Subcutaneous preadipocyte (primary cell): ENCODE results near the gene PCDHGB6. TPM values are rescaled to one million over a fixed set of nuclear protein-coding genes. Genes with fewer than 3 reads are reported as not detected.

ENCODE experiments used
- total RNA-seq: library from RNA; depleted of rRNA; stranded (reverse); fragments of >200 nt; gene quantifications from 2 replicates; pipeline ENCODE4 v1.2.3, GENCODE V29; 2012

Gene PCDHGB6
- total RNA-seq, 1 donor = 2.6 TPM

Other genes starting within 250 kb of the PCDHGB6 start
- 0.37 TPM in 1 of 2 replicates, not detected in the other for gene PCDHB7, start 235.4 kb upstream of the PCDHGB6 start, total RNA-seq
- gene PCDHB8, start 230.2 kb upstream of the PCDHGB6 start, total RNA-seq = under 0.01 TPM in 2 replicates
- 0.20 and 0.37 TPM in 2 replicates for gene PCDHB16, start 225.6 kb upstream of the PCDHGB6 start, total RNA-seq
- gene PCDHB9, start 220.9 kb upstream of the PCDHGB6 start, total RNA-seq = under 0.01 TPM in 2 replicates
- under 0.01 TPM in 2 replicates for gene PCDHB10, start 215.7 kb upstream of the PCDHGB6 start, total RNA-seq
- 0.37 TPM in 1 of 2 replicates, not detected in the other for gene PCDHB11, start 208.4 kb upstream of the PCDHGB6 start, total RNA-seq
- gene PCDHB12, start 199.3 kb upstream of the PCDHGB6 start, total RNA-seq = not detected in 2 replicates
- gene PCDHB13, start 194.1 kb upstream of the PCDHGB6 start, total RNA-seq = under 0.01 TPM in 2 replicates
- under 0.01 and 0.20 TPM in 2 replicates for gene PCDHB14, start 184.7 kb upstream of the PCDHGB6 start, total RNA-seq
- gene PCDHB15, start 162.6 kb upstream of the PCDHGB6 start, total RNA-seq = under 0.01 TPM in 1 of 2 replicates, not detected in the other
- gene SLC25A2, start 104.0 kb upstream of the PCDHGB6 start, total RNA-seq = 0.37 and 0.39 TPM in 2 replicates
- 33.1 and 40.5 TPM in 2 replicates for gene TAF7, start 87.2 kb upstream of the PCDHGB6 start, total RNA-seq
- 0.37 and 0.59 TPM in 2 replicates for gene PCDHGA1, start 77.5 kb upstream of the PCDHGB6 start, total RNA-seq
- gene PCDHGA2, start 69.3 kb upstream of the PCDHGB6 start, total RNA-seq = 1.4 and 1.5 TPM in 2 replicates
- gene PCDHGA3, start 64.2 kb upstream of the PCDHGB6 start, total RNA-seq = 0.73 and 1.2 TPM in 2 replicates
- gene PCDHGB1, start 57.9 kb upstream of the PCDHGB6 start, total RNA-seq = 0.73 and 1.2 TPM in 2 replicates
- 1.5 and 3.5 TPM in 2 replicates for gene PCDHGA4, start 53.0 kb upstream of the PCDHGB6 start, total RNA-seq
- 1.1 and 2.0 TPM in 2 replicates for gene PCDHGB2, start 48.0 kb upstream of the PCDHGB6 start, total RNA-seq
- 0.73 and 1.2 TPM in 2 replicates for gene PCDHGA5, start 43.9 kb upstream of the PCDHGB6 start, total RNA-seq
- gene PCDHGB3, start 37.8 kb upstream of the PCDHGB6 start, total RNA-seq = 2.2 and 2.9 TPM in 2 replicates
- gene PCDHGA6, start 34.1 kb upstream of the PCDHGB6 start, total RNA-seq = 2.2 and 2.9 TPM in 2 replicates
- 1.8 and 2.5 TPM in 2 replicates for gene PCDHGA7, start 25.3 kb upstream of the PCDHGB6 start, total RNA-seq
- 5.9 and 8.8 TPM in 2 replicates for gene PCDHGB4, start 20.3 kb upstream of the PCDHGB6 start, total RNA-seq
- 1.5 and 1.8 TPM in 2 replicates for gene PCDHGA8, start 15.4 kb upstream of the PCDHGB6 start, total RNA-seq
- gene PCDHGB5, start 10.1 kb upstream of the PCDHGB6 start, total RNA-seq = 8.8 and 12.1 TPM in 2 replicates
- gene PCDHGA9, start 5.2 kb upstream of the PCDHGB6 start, total RNA-seq = 2.9 and 4.3 TPM in 2 replicates
- gene PCDHGA10, start 5.0 kb downstream of the PCDHGB6 start, total RNA-seq = 6.8 and 7.7 TPM in 2 replicates
- gene PCDHGB7, start 9.7 kb downstream of the PCDHGB6 start, total RNA-seq = 5.9 and 6.6 TPM in 2 replicates
- gene PCDHGA11, start 13.0 kb downstream of the PCDHGB6 start, total RNA-seq = 11.8 and 13.9 TPM in 2 replicates
- 19.2 and 22.4 TPM in 2 replicates for gene PCDHGA12, start 22.5 kb downstream of the PCDHGB6 start, total RNA-seq
- gene PCDHGC3, start 67.9 kb downstream of the PCDHGB6 start, total RNA-seq = 50.2 and 61.0 TPM in 2 replicates
- gene PCDHGC4, start 77.0 kb downstream of the PCDHGB6 start, total RNA-seq = 2.2 and 2.7 TPM in 2 replicates
- 2.2 and 2.9 TPM in 2 replicates for gene PCDHGC5, start 81.1 kb downstream of the PCDHGB6 start, total RNA-seq
- 19.1 and 34.8 TPM in 2 replicates for gene DIAPH1, start 211.0 kb downstream of the PCDHGB6 start, total RNA-seq
- 42.3 and 55.7 TPM in 2 replicates for gene HDAC3, start 228.8 kb downstream of the PCDHGB6 start, total RNA-seq
- 2.9 and 3.3 TPM in 2 replicates for gene RELL2, start 229.0 kb downstream of the PCDHGB6 start, total RNA-seq
- 11.4 and 14.1 TPM in 2 replicates for gene FCHSD1, start 243.4 kb downstream of the PCDHGB6 start, total RNA-seq